Heart right ventricle (tissue), 16 donors: ENCODE results near the gene PDZRN4. TPM values are rescaled to one million over a fixed set of nuclear protein-coding genes. Genes with fewer than 3 reads are reported as not detected.

Experiments
- ATAC-seq, 8 donors: fragments of 200-7000 bp; cut with Tn5 transposase; one replicate each; pipeline ENCODE4 v1.9.1; 2020; ENCODE audit warnings: mild to moderate bottlenecking in 8 of 8, moderate library complexity in 8 of 8, moderate number of reproducible peaks in 1 of 8
- DNase-seq, 2 donors: peaks; one replicate each; pipeline ENCODE4 v3.0.0-alpha.2; 2020
- H3K27ac ChIP-seq, 10 donors: fragments of 200-600 bp; sonication (generic) in 2 of 10; one replicate each; pipeline versions ENCODE4 v1.5.0 to v1.8.0; 2020 to 2022; ENCODE audit warnings: mild to moderate bottlenecking in 3 of 10
- H3K27me3 ChIP-seq, 7 donors: fragments of 200-600 bp; one replicate each; pipeline ENCODE4 v1.8.0; 2021 to 2022; ENCODE audit warnings: mild to moderate bottlenecking in 2 of 7
- H3K36me3 ChIP-seq, 9 donors: fragments of 200-600 bp; sonication (generic) in 1 of 9; one replicate each; pipeline versions ENCODE4 v1.5.0 to v1.8.0; 2020 to 2022; ENCODE audit warnings: mild to moderate bottlenecking in 2 of 9
- H3K4me1 ChIP-seq, 9 donors: fragments of 200-600 bp; sonication (generic) in 1 of 9; one replicate each; pipeline versions ENCODE4 v1.5.0 to v1.8.0; 2020 to 2022; ENCODE audit warnings: mild to moderate bottlenecking in 4 of 9
- H3K4me3 ChIP-seq, 10 donors: fragments of 200-600 bp; sonication (generic) in 2 of 10; one replicate each; pipeline versions ENCODE4 v1.5.0 to v1.8.0; 2020 to 2022; ENCODE audit warnings: mild to moderate bottlenecking in 7 of 10, moderate library complexity in 2 of 10
- H3K9me3 ChIP-seq, 11 donors: fragments of 200-600 bp in 10 of 11; sonication (generic) in 2 of 11; one replicate each; pipeline versions ENCODE4 v1.5.0 to v1.8.0; 2013 to 2022; ENCODE audit warnings: mild to moderate bottlenecking in 2 of 11, control low read depth in 1 of 11, moderate library complexity in 1 of 11
- CTCF ChIP-seq, 9 donors: fragments of 200-600 bp; sonication (generic) in 2 of 9; IDR thresholded peaks; one replicate each; pipeline versions ENCODE4 v1.5.0 to v1.8.0; 2021 to 2022; ENCODE audit warnings: antibody characterized with exemption in 9 of 9, mild to moderate bottlenecking in 5 of 9, moderate library complexity in 1 of 9
- WGBS, 2 donors: extraction: QIAGEN DNeasy Blood & Tissue Kit; methylation state at CpG; one replicate each; pipeline ENCODE4 v1.1.7; 2013; ENCODE audit warnings: inconsistent platforms in 1 of 2; 5-methylcytosine and 5-hydroxymethylcytosine counted together
- intact Hi-C, 10 donors: fragments of 100-400 bp; cut with DNase I; formaldehyde crosslinking; loops; one replicate each; pipeline versions ENCODE4 v1.11.1 to v1.14.2; 2022
- polyA plus RNA-seq, 2 donors: library from polyadenylated mRNA; stranded (reverse); fragments of 200-250 nt; gene quantifications; one replicate each; pipeline ENCODE4 v1.2.3, GENCODE V29; 2013
- total RNA-seq, 10 donors: library from RNA; stranded (reverse); fragmentation: NEBNext Ultra II Directional in 3 of 10; extraction: Animal tissue kit (Norgen Biotek cat#: 25700) in 3 of 10; gene quantifications; one replicate each; pipeline versions ENCODE4 v1.2.1 to v1.2.4, GENCODE V29; 2021 to 2023
- donor health status: Arrhythmogenic right ventricular cardiomyopathy.
- donor health status: ischemic (EF 13 %, LVEDD 7.1; RV severe dilation, severe dysfunction).
- donor health status: healthy with polysubstance abuse.
- donor health status: DM: no; HTN: yes; CAD: no.
- donor health status: DM: no; HTN: no; CAD: no.
- donor health status: ischemic (EF 25% LVEDD 6.9; RV normal size, moderate dysfunction).
- donor health status: ischemic (EF 25% LVEDD 5.7; RV mildly dilated, moderate dysfunction).
- donor health status: healthy.
- donor health status: DM: yes; HTN: yes; CAD: no.
- donor health status: Ischemic cardiomyopathy.
- donor health status: ischemic (EF 35%, LVEDD 5.7; RV mildly dilated, moderate dysfunction).
- donor health status: nonischemic (EF 11% LVEDD 7.7; RV severe dilation, severe dysfunction).
- donor health status: DM: yes; HTN: yes; CAD: no.
- donor health status: PGD.
- donor health status: ischemic (EF 29% LVEDD 5.4; RV normal size, mild dysfunction).
- donor health status: nonischemic (EF 23%, LVEDD 6.1; RV moderate dilation, normal function).

The PDZRN4 gene
- total and polyA plus RNA-seq, 12 donors, result 0.04 to 0.28 (median 0.15) TPM; not detected in 5

DNA sequence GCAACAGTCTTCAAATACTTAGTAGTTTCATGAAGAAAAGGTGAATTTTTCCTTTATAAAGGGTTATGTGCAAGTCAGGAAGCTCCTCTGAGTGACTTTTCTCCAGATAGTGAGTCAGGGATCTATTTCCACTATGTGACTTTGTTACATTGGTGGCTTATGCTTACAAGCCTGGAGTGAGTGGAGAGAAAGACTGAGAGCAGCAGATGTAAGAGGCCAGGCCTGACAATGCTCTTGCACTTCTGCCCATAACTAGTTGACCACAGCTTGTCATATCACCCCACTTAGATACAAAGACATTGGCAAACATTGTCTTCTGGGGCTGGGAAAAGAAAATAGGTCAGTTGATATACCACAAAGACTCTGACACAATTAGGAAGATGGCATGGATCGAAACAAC lies 236.5 kb downstream of the PDZRN4 start:
- 93 to 99% methylated on average over 1 of the region's 1 CpG for WGBS, 2 donors
- H3K27me3 ChIP-seq, result no peaks in the 10 kb centered on the region
- DNase-seq, result no peak
- H3K27ac ChIP-seq, result no peak overlapping the region
- no peaks in the 10 kb centered on the region for H3K9me3 ChIP-seq
- no peaks in the 10 kb centered on the region for H3K36me3 ChIP-seq
- ATAC-seq, result no peak
- no peak for TF ChIP-seq CTCF (IDR thresholded peaks at IDR 0.05)
- no peaks in the 10 kb centered on the region for H3K4me1 ChIP-seq
- intact Hi-C loops, result no loop called here
- H3K4me3 ChIP-seq, result no peak overlapping the region

DNA sequence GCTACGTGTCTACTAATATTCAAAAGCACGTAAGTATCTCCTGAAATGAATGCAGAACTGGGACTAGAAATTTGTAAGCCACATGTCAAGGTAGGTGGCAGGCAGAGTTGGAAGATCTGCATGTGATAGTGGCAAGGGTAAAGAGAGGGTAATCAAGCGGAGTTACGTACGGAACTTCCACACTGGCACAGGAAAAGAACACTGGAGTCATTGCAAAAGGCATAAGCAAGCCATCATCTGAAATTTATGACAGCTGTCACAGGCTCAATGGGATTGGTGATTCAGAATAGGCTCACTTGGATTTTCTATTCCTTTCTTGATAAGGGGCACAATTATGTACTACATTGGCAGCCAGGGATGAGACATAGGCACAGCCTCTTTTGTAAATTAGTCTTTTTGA lies 245.3 kb downstream of the PDZRN4 start:
- no peak overlapping the region for H3K27ac ChIP-seq
- peaks cover 0 to 3% (median 0%) of the 10 kb centered on the region in 7 donors for H3K27me3 ChIP-seq
- intact Hi-C loops, result no loop called here
- 91 to 93% methylated on average over 5 of the region's 5 CpGs for WGBS, 2 donors
- no peaks in the 10 kb centered on the region for H3K36me3 ChIP-seq
- no peaks in the 10 kb centered on the region for H3K4me1 ChIP-seq
- DNase-seq, result no peak
- no peak overlapping the region for H3K4me3 ChIP-seq
- no peak for ATAC-seq
- no peak for TF ChIP-seq CTCF (IDR thresholded peaks at IDR 0.05)
- no peaks in the 10 kb centered on the region for H3K9me3 ChIP-seq

DNA sequence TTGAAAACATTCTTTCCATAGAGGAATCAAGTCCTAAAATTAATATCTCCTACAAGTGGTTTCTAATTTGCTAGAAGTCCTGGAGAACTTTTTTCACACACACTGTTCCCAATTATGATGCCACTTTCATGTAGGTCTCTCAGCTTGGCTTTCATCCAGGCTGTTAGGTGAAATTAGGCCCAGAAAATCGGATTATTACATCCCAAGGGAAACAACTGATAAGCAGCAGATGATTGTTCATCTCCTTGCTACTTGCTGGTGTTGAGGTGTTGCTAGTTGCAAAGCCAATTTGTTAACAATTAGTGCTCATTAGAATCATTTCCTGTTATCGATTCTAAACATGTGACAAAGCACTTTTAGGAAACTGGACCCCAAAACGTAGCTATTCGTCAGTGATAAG lies 248.0 kb downstream of the PDZRN4 start:
- peaks cover 0 to 3% (median 0%) of the 10 kb centered on the region in 7 donors for H3K27me3 ChIP-seq
- H3K27ac ChIP-seq, result no peak overlapping the region
- no peaks in the 10 kb centered on the region for H3K36me3 ChIP-seq
- no peaks in the 10 kb centered on the region for H3K9me3 ChIP-seq
- H3K4me3 ChIP-seq, result no peak overlapping the region
- intact Hi-C loops, result no loop called here
- 41 to 42% methylated on average over 4 of the region's 4 CpGs for WGBS, 2 donors
- no peak for ATAC-seq
- no peak for TF ChIP-seq CTCF (IDR thresholded peaks at IDR 0.05)
- no peaks in the 10 kb centered on the region for H3K4me1 ChIP-seq
- DNase-seq, result no peak

GRCh38 chr12:41437563-41437962 lies 249.4 kb downstream of the PDZRN4 start:
- no peak overlapping the region for H3K4me3 ChIP-seq
- peaks cover 0 to 4% (median 0%) of the 10 kb centered on the region in 7 donors for H3K27me3 ChIP-seq
- H3K9me3 ChIP-seq, result no peaks in the 10 kb centered on the region
- DNase-seq (no peak), ATAC-seq (no peak)
- 59 to 60% methylated on average over 5 of the region's 5 CpGs for WGBS, 2 donors
- no peaks in the 10 kb centered on the region for H3K4me1 ChIP-seq
- no peaks in the 10 kb centered on the region for H3K36me3 ChIP-seq
- H3K27ac ChIP-seq, result no peak overlapping the region
- intact Hi-C loops, result no loop called here
- no peak for TF ChIP-seq CTCF (IDR thresholded peaks at IDR 0.05)
